HG03558 (cell line): Measurements from ENCODE around the gene AGPS.

Experiments
- ATAC-seq: cut with Tn5 transposase; IDR thresholded peaks from one replicate; pipeline ENCODE4 v1.9.1; 2021; ENCODE audit warnings: moderate number of reproducible peaks; ENCODE audit not compliant: unreplicated experiment; ENCODE audit errors: extremely low read depth

The AGPS gene

GRCh38 chr2:177577075-177577474 is 184.5 kb downstream of the AGPS start:
- no peak for ATAC-seq

GRCh38 chr2:177578454-177578853 is 185.9 kb downstream of the AGPS start:
- ATAC-seq: no peak

GRCh38 chr2:177579486-177580036 is 187.0 kb downstream of the AGPS start:
- no peak for ATAC-seq

- ATAC-seq: no peak
Measured at GRCh38 chr2:177582000-177582399, 189.4 kb downstream of the AGPS start.

- no peak for ATAC-seq
Measured at GRCh38 chr2:177584030-177584692, 191.6 kb downstream of the AGPS start.

- no peak for ATAC-seq
Measured at GRCh38 chr2:177585234-177585863, 192.8 kb downstream of the AGPS start.

- ATAC-seq: no peak
Measured at GRCh38 chr2:177586154-177586553, 193.6 kb downstream of the AGPS start.

GRCh38 chr2:177587371-177587770 is 194.8 kb downstream of the AGPS start:
- no peak for ATAC-seq

- no peak for ATAC-seq
Measured at GRCh38 chr2:177588671-177589070, 196.1 kb downstream of the AGPS start.

- ATAC-seq: no peak
Measured at GRCh38 chr2:177589186-177589585, 196.6 kb downstream of the AGPS start.

- ATAC-seq: no peak
Measured at GRCh38 chr2:177592397-177592796, 199.8 kb downstream of the AGPS start.

GRCh38 chr2:177592945-177593344 is 200.4 kb downstream of the AGPS start:
- ATAC-seq: no peak

- no peak for ATAC-seq
Measured at GRCh38 chr2:177593402-177593801, 200.8 kb downstream of the AGPS start.
